IPS-18c (cell line): ENCODE measurements around the gene IFNG-AS1.

Experiments used
- H3K4me3 ChIP-seq: 2 replicates; pipeline ENCODE4 v1.7.0; 2013; ENCODE audit warnings: low read depth, mild to moderate bottlenecking, low read length, moderate library complexity; ENCODE audit not compliant: insufficient read depth
- H3K9me3 ChIP-seq: one replicate; pipeline ENCODE4 v1.6.1; 2013; ENCODE audit warnings: mild to moderate bottlenecking, low read length, moderate library complexity; ENCODE audit not compliant: control insufficient read depth, insufficient read depth

The IFNG-AS1 gene

DNA sequence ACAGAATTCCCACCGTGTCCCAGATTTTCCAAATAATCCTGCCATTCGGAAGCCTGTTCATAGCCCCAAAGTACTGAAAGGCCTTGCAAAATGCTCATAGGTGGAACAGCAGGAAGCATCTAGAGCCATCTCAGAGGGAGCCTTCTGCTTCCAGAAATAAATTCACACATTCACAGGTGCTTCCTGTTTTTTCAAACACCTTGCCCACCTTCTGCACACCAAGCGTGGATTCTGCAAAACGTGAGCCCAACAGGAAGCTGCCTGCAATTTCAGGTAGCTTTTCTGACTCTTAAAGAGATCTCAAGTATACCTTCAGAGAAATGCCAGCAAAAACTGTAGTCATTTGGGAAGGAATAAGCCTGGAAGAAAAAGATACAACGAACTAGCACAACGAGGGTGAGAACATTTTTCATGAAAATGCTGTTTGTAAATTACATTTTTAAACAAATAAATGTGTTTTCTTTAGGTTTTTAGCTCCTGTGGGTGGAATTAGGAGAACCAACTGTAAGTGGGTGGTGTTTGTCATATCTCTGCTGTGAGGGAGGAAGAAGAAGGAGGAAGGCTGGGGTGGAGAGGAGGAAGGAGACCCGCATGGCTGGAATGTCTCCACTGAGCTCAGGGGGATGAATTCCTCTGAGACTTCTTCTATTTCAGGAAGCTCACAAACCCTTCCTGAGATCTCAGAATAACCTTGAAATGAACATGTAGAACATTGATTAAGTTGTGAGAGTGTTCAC lies at the start of gene IFNG-AS1:
IFNG-AS1 (plus strand) TSS at position 264 of the 737 bp plus-strand sequence.
- no peaks in the 10 kb centered on the region for H3K9me3 ChIP-seq
- H3K4me3 ChIP-seq = no peak within 1 kb of the TSS

DNA sequence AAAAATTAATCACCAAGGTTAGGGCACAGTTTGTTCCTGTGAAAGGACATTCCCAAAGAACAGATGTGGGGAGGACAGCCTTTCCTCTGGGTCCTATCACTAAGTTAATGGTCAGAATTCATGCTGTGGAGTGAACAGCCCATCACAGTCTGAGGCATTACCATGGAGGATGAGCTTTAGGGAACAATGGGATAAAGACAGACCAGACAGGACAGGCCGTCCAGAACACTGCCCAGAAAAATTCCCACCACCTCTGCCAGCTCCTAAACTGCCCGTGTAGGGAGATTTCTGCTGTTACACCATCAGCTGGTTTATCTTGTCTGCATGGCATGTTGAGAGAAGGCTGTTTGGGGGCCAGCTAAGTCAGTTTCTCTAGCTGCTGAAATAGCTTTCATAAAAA lies 49.6 kb upstream of the IFNG-AS1 start:
- Histone ChIP-seq H3K9me3 (no peaks in the 10 kb centered on the region), H3K4me3 (no peak overlapping the region)

DNA sequence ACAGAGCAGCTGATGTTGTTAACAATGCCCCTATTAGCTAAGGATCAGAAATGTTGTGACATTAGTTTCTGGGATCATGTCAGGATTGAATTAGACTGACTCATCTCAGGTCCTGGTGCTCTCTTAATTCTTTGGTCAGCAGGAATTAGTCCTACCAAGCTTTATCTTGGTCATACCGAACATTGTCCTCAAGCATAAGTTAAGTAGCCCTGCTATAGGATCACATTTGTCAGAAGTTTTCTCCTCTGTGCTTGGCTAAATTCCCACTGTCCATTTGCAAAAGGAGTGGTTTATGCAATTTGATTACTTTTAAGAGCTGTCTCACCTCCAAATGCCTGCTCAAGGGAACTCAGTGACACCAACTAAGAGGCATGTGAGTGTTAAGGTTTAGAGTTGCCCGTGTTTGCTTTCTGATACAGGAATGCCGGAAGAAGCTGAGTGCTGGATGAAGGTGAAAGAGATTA lies 48.4 kb upstream of the IFNG-AS1 start:
- H3K4me3 ChIP-seq = no peak overlapping the region
- H3K9me3 ChIP-seq = no peaks in the 10 kb centered on the region

DNA sequence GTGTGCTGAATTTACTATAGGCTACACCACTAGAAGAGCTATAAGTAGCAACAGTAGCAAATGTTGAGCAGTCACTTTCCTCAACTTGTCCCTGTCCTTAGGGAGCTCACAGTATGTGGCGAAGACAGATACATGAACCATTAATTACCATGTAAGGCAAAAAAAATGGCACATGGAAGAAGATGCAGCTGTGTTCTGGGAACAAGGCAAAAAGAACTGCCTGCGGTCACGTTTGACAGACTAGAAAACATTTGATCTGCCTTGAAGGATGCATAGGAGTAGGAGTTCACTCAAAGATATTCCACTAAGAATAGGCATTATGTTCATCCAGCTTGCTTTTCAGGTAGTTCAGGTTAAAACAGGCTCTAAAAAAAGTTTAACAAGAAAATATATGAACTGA lies 46.5 kb upstream of the IFNG-AS1 start:
- Histone ChIP-seq H3K4me3 (no peak overlapping the region), H3K9me3 (no peaks in the 10 kb centered on the region)

DNA sequence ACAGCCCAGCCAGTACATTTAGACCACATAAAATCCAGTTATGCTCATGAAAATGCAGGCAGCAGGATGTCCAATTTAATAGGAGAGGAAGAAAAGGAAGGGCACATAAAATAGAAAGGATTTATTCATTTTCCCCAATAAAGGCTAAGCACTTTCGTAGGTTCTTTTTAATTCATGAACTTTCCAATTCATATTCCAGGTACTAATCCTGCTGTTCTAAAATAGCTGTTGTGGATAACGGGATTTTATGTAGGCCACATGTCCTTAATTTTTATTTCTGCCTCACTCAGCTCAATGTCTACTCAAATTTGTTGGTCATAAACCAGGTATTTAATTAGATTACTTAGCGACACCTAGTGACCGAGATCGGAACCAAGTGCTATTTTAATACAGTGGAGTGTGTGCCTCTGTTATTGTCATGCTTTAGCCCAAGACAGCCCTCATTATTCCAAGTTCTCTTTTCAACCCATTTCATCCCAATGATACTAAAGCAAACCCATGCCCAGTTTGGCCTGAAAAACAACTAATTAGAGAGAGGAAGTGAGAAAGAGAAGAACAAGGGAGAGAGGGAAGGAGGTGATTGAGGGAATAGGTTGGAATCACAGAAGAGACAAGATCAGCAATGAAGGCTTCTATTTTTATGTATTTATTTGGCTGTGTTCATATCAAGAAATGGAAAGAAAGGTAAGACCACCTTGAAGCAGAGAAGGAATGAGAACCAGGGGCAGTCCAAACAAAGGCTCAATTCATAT lies 45.9 kb upstream of the IFNG-AS1 start:
- no peaks in the 10 kb centered on the region for H3K9me3 ChIP-seq

DNA sequence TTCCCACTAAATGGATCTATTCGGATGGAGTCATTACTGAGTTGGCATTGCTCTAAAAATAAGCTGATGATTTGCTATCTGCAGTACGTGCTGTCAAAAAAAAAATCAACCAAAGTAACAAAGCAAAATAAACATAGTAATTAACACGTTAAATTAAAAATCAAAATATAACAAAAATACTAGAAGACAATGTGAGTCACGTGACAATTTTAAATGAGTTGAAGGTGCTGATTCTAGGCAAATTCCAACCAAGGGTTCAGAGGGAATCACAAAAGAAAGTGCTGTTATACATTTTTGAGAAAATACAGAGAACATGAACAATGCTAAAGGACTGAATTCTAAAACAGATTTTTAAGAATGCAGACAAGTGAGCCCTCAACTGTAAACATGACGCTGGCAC lies 45.2 kb upstream of the IFNG-AS1 start:
- no peak overlapping the region for H3K4me3 ChIP-seq
- no peaks in the 10 kb centered on the region for H3K9me3 ChIP-seq

More for the DNA sequence above, 45.9 kb upstream of the IFNG-AS1 start:
- no peak overlapping the region for H3K4me3 ChIP-seq

DNA sequence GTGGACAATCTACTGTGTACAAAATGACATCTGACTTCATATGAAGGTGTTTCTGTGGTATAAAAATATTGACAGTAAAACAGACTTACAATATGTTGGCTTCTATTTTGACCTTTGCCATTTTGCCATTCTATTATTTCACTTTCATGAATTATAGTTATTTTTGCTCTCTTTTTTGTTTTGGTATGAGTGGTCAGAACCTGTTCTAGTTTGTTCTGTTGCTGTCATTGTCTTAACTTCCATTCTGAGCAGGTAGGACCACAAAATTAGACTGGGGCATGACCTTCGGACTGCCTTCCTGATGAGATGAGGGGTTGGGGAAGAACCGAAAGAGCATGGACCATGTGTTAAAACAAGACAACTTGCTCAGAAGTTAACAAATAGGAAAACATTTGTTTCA lies 36.5 kb upstream of the IFNG-AS1 start:
- H3K9me3 ChIP-seq = peaks cover 2% of the 10 kb centered on the region
- no peak overlapping the region for H3K4me3 ChIP-seq

DNA sequence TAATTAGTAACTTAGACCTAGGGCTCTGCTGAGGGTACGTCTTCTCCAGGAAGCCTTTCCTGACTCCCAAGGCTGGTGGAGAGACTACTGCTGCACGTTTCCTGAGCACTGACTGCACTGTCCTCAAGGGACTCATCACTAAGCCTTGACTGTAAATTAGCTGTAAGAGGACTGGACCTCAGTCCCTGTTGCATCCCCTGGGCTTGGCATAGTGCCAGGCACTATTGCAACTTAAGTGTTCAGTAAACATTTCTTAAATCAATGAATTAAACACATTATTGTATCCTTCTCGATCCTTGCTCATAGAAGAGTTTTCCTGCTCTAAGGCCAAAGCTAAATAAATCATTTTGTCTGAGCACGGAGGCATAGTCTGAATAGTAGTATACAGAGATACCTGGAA lies 31.9 kb upstream of the IFNG-AS1 start:
- Histone ChIP-seq H3K4me3 (no peak overlapping the region), H3K9me3 (peaks cover 2% of the 10 kb centered on the region)

DNA sequence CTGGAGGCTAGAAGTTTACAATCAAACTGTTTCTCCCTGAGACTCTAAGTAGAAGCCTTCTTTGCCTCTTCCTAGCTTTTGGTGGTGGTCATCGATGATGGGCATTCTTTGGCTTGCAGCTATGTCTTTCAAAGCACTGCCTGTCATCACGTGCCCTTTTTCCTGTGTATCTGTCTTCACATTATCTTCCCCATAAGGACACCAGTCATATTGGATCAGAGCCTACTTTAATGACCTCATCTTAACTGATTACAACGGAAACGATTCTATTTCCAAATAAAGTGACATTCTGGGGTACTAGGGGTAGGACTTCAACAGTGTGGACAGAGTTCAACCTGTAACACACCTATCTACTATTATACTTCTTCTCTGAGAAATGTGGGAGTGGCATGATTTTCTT lies 31.1 kb upstream of the IFNG-AS1 start:
- no peak overlapping the region for H3K4me3 ChIP-seq
- H3K9me3 ChIP-seq = peaks cover 2% of the 10 kb centered on the region

DNA sequence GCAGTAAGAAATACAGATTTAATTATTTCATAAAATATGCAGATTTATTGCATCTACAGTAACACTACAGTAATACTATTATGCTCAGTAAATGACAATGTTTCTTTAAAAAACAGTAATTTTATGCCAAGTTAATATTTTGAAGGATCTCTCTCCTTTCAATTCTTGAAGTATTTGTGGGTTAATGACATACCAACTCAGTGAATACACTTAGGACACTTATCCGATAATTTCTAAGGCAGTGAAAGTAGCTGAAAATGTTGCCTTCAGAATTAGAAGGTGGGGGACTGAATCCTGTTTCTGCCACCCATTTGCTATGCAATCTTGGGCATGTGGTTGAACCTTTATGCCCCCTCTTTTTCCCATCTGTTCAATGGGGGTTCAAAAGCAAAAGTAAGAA lies 24.8 kb upstream of the IFNG-AS1 start:
- Histone ChIP-seq H3K4me3 (no peak overlapping the region), H3K9me3 (no peaks in the 10 kb centered on the region)

DNA sequence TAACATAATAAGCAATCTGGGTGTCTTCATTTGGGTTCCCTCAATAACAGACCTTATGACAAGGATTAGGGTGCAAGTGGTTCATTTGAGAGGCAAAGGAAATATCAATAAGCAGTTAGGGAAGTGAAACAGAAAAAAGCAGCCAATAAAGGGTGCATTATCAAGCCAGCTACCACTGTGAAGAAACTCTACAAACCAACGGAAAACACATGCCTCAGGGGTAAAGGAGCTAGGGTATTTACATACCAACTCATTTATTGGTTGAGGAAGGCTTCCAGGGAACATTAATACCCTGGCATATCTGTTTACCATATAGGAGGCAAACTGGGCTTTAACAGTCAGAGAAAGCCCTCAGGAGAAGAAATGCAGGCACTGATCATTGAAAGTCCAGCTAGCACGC lies 22.7 kb upstream of the IFNG-AS1 start:
- Histone ChIP-seq H3K4me3 (no peak overlapping the region), H3K9me3 (no peaks in the 10 kb centered on the region)

DNA sequence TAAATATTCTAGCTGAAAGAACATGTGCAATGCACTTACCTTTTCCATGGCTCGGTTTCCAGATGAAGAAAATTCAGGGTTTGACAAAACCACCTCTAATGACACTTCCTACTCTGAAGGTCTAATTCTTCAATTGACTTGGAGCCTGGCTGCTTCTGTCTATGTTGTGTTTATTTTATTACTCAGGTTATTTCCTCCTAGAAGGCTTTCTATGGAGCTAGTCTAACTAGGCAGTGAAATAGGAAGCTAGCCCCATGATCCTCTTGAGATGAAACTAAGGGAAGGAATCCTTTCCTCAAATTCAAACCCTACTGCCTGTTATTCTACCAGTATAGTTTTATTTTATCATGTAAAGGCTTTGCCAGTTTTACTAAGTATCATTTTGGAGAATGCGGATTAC lies 20.9 kb upstream of the IFNG-AS1 start:
- Histone ChIP-seq H3K4me3 (no peak overlapping the region), H3K9me3 (no peaks in the 10 kb centered on the region)

DNA sequence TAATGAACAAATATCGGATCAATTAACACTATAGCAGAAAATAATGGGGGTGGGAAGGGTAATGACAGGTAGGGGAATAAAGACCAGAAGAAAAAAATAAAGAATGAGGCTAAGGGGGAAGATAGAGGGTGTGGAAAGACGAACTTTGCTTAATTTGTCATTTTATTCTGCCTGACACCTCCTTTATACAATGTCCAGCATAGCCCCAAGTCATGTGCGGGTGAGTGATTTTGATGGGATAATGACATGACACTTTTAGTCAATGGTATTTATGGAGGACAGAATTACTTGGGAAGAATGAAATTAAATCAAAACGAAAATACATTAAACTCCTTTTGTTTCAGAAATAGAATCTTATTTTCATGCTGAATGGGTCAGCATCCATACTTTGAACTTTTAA lies 20.5 kb upstream of the IFNG-AS1 start:
- H3K9me3 ChIP-seq = no peaks in the 10 kb centered on the region

DNA sequence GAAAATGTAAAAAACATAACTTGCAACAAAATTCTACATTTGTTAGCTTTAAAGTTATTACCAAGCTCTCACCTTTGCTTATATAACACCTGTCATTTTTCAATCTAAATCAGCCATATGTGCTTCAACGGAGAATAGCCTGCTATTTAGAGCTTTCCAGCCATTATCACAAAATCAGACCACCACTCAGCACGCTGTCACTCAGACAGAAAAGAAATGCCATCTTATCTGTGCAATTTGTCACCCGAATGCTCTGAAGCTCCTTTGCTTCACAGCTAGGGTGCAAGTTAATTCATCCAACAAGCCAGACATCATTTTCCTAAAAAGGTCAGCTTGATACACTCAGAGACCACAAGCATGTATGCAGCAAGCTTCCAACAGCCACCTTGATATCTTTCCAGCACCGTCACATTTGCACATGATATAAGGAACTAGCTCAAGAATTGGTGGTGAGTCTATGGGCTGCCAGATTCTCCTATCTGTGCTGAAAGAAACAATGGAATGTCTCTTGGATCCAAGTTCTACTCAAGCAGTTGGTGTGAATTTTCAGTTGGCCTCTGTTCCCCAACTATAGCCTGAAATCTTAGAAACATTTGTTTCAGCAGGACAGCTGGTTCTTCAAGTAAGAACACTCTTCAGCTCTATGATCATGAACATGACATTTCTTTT lies 20.0 kb upstream of the IFNG-AS1 start:
- Histone ChIP-seq H3K9me3 (no peaks in the 10 kb centered on the region), H3K4me3 (no peak overlapping the region)

More for the DNA sequence above, 20.5 kb upstream of the IFNG-AS1 start:
- H3K4me3 ChIP-seq = no peak overlapping the region

DNA sequence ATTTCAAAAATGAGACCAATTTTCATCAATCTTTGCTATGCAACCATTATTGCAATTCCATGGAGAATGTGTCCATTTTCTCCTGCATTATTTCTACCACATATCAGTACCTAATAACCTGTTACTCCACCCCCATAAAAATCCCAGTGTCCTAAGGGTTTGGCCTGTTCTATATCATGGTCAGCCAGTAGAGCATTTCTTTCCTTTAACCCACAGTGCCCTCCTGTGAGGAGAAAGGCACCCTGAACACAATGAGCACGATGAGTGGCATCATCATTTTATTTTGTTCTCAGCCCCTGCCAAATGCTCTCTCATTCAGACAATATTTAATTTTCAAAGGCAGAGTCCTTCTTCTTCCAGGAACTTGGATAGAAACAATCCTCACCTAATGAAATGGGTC lies 11.6 kb upstream of the IFNG-AS1 start:
- H3K4me3 ChIP-seq = no peak overlapping the region
- H3K9me3 ChIP-seq = no peaks in the 10 kb centered on the region

DNA sequence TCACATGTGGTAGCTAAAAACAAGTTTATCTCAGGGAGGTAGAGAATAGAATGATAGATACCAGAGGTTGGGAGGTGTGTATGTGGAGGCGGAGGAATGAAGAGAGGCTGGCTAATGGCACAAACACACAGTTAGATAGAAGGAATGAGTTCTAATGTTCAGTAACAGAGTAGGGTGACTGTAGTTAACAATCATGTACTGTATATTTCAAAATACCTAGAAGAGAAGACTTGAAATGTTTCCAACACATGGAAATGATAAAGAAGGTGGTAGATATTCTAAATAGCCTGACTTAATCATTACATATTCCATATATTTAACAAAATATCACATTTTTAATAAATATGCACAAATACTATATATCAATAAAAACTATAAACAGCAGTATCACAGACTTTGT lies 8.9 kb upstream of the IFNG-AS1 start:
- no peak overlapping the region for H3K4me3 ChIP-seq
- no peaks in the 10 kb centered on the region for H3K9me3 ChIP-seq

DNA sequence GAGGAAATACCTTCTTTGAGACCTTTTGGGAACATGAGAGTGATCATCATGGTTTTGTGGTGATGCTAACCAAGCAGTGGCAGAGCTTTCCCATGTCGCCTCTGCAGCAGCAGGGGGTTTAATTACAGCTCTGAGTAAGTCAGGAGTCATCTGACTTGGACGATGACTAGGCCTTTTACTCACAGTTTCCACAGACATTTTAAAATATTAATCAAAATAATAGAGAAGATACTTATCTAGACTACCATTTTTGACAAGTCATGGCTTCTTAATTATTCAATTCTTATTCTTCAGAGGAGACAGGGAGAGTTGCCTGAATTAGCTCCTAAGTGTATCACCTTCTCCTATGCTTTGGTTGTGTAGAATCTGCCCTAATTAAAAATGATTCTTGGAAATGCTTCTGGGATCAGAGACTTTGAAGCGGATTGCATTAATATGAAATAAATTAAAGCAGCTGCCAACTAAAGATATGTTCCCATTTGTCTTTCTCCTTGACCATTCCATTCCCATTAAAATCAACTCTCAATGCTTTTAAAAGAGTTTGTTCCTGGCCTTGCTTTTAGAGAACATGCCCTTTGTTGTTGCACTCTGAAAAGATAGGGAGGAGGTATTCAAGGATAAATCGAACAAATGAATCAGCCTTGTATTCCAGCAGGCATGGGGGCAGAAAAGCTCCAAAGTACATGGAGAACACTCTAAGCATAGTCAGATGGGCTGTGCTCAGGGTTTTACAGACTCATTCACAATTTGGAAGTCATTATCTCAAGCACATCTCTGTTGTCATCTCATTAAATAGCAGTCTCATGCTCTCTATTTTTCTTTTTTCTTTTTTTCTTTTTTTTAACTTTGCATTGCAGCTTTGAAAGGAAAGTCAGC lies 7.7 kb upstream of the IFNG-AS1 start:
- Histone ChIP-seq H3K4me3 (no peak overlapping the region), H3K9me3 (no peaks in the 10 kb centered on the region)
